Mammary epithelial cell (primary cell): ENCODE measurements around the gene SLC25A39.

Source experiments
- CTCF ChIP-seq, 2 donors: IDR thresholded peaks in 1 of 2; conservative IDR thresholded peaks in 1 of 2; 2 replicates each; pipeline ENCODE4 v1.5.1; 2011 to 2012; ENCODE audit warnings: inconsistent platforms in 2 of 2, low read length in 2 of 2, mild to moderate bottlenecking in 2 of 2, control low read depth in 1 of 2, low read depth in 1 of 2; ENCODE audit not compliant: insufficient read depth in 1 of 2; ENCODE audit errors: extremely low read depth in 1 of 2
- EZH2 ChIP-seq: IDR thresholded peaks from 2 replicates; pipeline ENCODE4 v1.6.1; 2012; ENCODE audit warnings: low read length, inconsistent platforms, borderline replicate concordance

- TF ChIP-seq CTCF (conservative IDR thresholded peaks at IDR 0.05 in 1 of 2, IDR thresholded peaks at IDR 0.05 in 1 of 2; ENCODE audit: extremely low read depth in 1 of 2, insufficient read depth in 1 of 2, low read depth in 1 of 2, low read length in 2 of 2) (no peak), EZH2 (no peak)
These were observed 14.4 kb downstream of the SLC25A39 start for GRCh38 chr17:44310188-44310587.
